HL-60 (cell line): ENCODE measurements around the gene TRAPPC6A.

Source experiments
- CTCF ChIP-seq: IDR thresholded peaks from one replicate; pipeline ENCODE4 v1.5.1; 2011; ENCODE audit warnings: low read length, control low read depth, inconsistent platforms; ENCODE audit not compliant: insufficient read depth
- GABPA ChIP-seq: IDR thresholded peaks from 2 replicates; pipeline ENCODE4 v1.6.1; 2012; ENCODE audit warnings: low read depth
- POLR2AphosphoS5 ChIP-seq: IDR thresholded peaks from 2 replicates; pipeline ENCODE4 v1.6.1; 2012; ENCODE audit warnings: low read depth

GRCh38 chr19:45213031-45213430 lies 35.0 kb upstream of the TRAPPC6A start:
- TF ChIP-seq CTCF (no peak), POLR2AphosphoS5 (no peak), GABPA (no peak)
